NAMALWA (cell line): ENCODE measurements around the gene CCNL2.
A peak's percentile ranks its signal among the peaks of the same experiment; 100 is the strongest.
"Not testable (repeated sequence)": the region's sequence is repeated elsewhere in the genome, so short reads cannot be mapped to it uniquely, and the experiment has no call there.

Experiments used
- DNase-seq: peaks from one replicate; pipeline ENCODE4 v3.0.0-alpha.2; 2015; ENCODE audit warnings: low spot score

CCNL2 gene

DNA sequence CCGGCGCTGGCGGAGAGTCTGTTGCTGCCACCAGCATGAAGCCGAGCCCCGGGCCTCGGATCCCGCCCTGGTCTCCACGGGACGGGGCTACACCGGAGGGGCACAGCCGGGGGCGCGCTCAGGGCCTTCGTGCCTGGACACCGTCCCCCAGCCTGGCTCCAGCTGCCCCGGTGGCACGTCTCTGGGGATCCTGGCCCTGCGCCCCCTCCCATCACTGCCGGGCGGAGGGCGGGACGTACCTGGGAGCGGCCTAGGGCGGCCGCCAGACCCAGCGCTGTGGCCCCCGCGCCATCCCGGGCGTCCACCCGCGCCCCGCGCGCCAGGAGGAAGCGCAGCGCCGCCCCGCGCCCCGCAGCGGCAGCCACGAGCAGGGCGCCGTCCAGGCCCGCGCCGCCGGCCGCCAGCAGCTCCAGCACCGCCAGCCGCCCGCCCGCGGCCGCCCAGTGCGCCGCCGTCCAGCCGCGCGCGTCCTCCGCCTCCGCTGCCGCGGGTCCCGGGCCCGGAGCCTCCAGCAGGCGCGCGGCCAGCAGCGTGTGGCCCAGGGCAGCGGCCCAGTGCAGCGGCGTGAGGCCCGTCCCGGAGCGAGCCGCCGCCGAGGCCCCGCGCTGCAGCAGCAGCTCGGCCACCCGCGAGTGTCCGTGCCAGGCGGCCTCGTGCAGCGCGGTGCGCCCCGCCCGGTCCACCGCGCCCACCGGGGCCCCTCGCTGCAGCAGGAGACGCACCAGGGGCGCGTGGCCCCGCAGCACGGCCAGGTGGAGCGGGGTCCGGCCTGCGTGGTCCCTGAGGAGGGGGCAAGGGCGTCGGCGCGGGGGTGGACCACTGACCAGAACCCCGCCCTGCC, 20.9 kb upstream of the CCNL2 start:
- no peak for DNase-seq

DNA sequence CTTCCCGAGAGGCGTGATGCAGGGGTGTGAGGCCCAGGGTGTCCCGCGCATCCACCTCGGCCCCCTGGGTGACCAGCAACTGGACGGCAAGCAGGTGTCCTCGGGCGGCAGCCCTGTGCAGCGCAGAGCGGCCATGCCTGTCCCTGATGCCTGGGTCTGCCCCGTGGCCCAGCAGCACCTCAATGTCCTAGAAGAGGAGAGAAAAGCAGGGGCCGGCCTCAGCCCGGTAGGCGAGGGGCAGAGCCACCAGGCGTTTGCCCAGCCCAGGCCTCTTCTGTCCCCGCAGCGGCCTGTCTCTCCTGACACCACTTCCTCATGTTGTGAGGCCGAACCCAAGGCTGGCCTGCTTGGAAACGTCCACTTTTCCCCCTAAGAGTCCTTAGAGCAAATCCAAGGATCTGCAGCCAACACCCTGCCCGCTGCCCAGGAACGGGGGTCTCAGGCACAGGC, 20.3 kb upstream of the CCNL2 start:
- DNase-seq = no peak

DNA sequence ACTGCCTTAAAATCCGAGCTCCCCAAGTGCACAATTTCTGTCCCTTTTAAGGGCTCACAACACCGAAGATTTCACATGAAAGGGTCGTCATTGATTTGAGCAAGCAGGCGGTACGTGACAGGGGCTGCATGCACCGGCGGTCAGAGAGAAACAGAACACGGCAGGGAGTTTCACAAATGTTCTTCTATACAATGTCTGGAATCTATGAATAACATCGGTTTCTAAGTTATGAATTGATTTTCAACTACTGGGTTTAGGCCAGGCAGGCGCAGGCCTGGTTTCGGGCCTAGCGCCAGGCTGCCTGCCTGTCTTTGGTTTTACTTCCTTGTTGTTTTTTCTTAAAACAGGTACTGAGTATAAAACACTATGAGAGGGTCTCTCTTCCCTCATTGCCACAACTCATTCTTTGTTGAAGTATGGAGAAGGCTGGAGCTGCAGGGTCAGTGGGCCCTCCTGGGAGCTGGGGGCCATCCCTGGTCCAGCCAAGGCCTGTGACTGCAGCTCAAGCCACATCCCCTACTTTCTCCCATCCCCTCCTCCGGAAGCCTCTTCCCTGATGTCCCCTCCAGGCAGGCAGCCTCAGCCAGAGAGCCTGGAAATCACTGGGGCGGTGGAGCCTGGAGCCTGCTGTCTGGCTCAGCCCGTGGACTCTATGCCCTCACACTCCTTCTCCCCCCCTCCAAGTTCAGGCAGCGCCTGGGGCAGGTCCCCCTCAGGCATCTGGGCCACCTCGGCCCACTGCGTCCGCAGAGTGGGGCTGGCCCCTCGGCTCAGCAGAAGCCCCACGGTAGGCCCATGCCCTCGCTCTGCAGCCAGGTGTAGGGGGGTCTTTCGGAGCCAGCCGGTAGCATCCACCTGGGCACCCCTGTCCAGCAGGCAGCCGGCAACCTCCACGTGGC, 19.6 kb upstream of the CCNL2 start:
- no peak for DNase-seq

DNA sequence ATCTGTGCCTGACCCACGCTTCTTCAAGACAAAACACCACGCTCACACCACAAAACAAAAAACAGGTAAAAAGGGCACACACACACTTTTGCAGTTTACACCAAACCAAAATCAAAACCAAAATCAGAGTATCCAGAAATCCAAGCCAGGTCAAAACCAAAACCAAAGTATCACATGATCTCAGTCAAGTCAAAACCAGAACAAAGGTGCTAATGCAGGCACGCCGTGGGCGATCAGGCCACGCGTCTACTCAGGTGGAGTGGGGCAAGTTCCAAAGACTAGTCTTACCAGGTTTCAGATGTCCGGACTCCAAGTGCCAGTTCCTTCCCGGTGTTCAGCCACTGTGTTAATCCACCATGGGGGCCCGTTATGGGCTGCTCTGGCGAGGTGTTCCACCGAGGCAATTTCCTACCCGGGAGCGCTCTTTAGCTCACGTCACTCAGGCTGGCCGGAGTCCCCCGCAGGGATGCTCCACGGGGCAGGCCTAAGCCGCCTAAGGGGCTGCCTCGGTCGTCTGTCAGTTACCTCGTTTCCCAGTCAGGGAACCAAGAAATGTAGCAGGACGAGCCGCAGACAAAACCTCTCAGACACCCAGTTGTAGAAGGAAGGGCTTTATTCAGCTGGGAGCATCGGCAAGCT, 18.8 kb upstream of the CCNL2 start:
- DNase-seq = not testable (repeated sequence)

DNA sequence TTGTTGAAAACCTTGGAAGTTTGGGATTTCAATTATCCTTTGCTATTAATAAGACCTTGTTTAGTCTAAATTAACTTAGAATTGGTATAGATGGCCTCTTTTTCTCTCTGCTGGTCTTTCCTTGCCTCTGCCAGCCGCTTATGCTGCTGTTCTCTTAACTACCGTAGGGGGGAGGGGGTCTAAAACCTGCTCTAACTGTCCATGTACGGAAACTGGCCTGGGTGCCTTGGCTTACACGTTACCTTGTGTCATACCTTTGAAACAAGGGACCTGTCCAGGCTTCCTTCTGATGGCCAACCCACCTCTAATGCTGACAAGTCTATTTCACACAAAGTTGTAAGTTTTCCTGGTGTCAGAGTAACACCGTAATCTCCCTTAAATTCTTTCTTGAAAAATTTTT, 18.3 kb upstream of the CCNL2 start:
- not testable (repeated sequence) for DNase-seq

DNA sequence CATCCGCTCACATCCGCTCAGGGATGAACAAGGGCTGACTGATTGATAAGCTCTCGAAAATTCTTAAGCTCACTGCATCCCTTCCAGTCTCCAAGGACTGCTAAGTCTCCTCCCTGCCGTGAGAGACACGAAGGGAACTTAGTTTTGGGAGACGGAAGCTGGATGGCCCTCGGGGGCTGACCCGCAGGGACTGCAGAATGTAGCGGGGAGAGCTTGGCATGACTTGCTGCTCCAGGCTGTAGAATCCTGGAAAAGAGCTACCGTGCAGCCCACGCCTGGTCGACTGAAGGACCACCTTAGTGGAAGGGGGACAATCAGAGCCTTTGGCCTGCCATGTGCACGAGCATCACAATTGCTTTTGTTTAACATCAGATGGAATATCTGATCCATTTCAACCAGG, 16.6 kb upstream of the CCNL2 start:
- DNase-seq = no peak

DNA sequence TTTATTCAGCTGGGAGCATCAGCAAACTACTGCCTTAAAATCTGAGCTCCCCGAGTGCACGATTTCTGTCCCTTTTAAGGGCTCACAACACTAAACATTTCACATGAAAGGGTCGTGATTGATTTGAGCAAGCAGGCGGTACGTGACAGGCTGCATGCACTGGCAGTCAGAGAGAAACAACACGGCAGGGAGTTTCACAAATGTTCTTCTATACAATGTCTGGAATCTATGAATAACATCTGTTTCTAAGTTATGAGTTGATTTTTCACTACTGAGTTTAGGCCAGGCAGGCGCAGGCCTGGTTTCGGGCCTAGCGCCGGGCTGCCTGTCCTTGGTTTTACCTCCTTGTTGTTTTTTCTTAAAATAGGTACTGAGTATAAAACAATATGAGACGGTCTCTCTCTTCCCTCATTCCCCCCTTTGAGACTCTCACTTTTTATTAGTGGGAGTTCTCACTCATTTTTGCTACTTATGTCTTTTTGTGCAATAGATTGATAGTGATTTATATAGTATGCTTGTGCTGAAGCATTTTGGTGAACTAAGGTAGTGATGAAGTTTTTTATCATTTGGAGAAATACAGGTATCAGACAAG, 13.3 kb upstream of the CCNL2 start:
- not testable (repeated sequence) for DNase-seq

DNA sequence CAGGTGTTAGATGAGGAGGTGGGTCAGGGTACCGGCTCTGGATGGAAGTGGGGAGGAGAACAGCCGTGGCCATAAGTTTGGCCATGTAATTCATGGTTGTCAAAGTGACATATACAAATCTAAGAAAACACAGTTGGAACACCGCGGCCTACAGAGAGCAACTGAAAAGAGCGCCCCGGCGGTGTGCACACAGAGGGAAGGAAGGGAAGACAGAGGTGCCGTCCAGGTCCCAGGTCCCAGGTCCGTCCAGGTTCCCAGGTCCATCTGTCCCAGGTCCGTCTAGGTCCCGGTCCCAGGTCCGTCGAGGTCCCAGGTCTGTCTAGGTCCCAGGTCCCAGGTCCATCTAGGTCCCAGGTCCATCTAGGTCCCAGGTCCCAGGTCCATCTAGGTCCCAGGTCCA, 12.5 kb upstream of the CCNL2 start:
- no peak for DNase-seq

DNA sequence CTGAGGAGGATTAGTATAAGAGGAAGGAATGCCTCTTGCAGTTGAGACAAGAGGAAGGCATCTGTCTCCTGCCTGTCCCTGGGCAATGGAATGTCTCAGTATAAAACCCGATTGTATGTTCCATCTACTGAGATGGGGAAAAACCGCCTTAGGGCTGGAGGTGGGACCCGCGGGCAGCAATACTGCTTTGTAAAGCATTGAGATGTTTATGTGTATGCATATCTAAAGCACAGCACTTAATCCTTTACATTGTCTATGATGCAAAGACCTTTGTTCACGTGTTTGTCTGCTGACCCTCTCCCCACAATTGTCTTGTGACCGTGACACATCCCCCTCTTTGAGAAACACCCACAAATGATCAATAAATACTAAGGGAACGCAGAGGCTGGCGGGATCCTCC, 11.1 kb upstream of the CCNL2 start:
- not testable (repeated sequence) for DNase-seq

DNA sequence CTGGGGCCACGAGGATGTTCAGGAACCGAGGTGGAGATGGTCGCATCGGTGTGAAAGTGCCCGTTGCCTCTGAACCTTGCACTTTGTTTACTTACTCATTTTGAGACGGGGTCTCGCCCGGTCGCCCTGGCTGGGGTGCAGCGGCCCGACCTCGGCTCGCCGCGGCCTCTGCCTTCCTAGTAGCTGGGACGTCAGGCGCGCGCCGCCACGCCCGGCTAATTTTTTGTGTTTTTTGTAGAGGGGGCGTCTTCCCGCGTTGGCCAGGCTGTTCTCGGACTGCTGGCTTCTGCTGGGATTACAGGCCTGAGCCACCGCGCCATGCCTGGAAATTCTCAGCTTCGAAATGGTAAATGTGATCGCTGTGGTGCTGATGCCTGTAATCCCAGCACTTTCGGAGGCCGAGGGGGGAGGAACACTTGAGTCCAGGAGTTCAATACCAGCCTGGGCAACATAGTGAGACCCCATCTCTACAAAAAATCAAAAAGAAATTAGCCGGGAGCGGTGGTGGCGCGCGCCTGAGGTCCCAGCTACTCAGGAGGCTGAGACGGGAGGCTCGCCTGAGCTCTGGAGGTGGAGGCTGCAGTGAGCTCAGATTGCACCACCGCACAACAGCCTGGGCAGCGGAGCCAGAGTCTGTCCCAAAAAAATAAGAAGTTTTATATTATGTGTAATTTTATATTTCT, 8.6 kb upstream of the CCNL2 start:
- DNase-seq = peak; percentile 83

DNA sequence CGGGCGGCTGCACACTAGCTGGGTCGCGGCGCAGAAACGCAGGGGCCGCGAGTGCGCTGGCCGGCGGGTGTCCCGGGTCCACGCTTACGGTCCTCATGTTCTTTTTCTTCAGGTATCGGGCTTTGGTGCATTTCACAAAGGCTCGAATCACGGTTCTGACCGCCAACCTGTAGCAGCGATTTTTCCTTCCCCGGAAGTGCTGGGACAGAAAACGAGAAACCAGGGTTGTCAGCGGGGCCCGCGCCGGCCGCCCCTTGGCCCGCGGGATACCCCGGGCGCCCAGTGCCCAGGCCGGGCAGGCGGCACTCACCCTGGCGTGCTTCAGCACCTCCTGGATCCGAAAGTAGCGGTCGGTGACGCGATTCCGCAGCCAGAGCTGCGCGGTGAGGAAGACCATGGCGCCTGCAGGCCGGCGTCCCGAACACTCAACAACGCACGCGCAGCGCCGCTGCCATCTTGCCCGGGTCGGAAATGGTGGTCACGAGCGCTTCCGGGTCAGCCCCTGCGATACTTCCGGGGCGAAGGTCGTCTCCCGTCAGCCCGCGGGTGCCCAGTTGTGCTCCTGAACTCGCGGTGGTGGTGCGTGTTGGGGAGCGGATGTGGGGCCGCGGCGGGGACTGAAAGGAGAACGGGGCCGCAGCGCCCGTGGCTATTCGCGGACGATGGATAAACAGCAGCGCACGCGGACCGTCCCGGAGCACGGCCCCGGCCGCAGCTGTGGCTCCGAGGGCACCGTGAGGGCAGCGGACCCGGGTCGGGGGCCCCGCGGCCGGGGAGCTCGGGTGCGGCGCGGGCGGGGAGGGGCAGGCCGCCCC, 7.9 kb upstream of the CCNL2 start, which contains the start of gene MRPL20:
MRPL20 (minus strand) TSS at position 473 of the 815 bp plus-strand sequence; CDS start at position 397, 76 bp downstream.
- DNase-seq = peak; percentile 98

DNA sequence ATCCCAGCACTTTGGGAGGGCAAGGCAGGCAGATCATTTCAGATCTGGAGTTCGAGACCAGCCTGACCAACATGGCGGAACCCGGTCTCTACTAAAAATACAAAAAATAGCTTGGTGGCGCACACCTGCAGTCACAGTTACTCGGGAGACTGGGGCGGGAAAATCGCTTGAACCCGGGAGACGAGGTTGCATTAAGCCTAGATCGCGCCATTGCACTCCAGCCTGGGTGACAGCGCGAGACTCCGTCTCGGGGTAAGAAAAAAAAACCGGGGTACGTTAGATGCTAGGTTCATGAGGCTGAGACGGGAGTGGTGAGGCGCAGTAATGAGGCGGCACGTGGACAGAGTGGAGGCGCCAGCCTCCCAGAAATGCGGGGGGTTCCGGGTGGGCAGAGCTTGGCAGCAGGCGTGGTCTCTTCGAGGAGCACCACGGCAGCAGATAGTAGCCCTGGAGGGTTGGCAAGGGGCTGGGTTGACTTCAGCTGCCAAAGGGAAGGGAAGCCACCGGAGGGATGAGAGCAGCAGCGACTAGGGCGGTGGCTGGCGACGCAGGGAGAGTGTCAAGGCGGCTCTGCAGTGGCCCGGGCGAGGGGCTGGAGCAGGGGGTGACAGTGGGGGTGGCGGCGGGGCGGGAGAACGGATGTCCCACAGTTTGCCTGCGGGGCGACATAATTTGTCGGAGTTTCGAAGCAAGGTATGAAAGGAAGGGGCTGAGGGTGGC, 7.1 kb upstream of the CCNL2 start:
- DNase-seq = no peak

DNA sequence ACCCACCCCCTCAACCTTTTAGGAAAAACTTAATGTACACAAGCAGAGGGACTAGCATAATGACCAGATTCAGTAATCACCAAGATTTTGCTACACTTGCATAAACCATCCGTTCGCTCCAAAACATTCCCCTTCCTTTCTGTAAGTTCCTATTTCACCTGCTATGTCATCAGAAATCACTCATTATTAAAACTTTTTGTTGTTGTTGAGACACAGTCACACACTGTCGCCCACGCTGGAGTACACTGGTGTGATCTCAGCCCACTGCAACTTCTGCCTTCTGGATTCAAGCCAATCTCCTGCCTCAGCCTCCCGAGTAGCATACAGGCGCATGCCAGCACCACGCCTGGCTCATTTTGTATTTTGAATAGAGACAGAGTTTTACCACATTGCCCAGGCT, 4.5 kb upstream of the CCNL2 start:
- DNase-seq = no peak

DNA sequence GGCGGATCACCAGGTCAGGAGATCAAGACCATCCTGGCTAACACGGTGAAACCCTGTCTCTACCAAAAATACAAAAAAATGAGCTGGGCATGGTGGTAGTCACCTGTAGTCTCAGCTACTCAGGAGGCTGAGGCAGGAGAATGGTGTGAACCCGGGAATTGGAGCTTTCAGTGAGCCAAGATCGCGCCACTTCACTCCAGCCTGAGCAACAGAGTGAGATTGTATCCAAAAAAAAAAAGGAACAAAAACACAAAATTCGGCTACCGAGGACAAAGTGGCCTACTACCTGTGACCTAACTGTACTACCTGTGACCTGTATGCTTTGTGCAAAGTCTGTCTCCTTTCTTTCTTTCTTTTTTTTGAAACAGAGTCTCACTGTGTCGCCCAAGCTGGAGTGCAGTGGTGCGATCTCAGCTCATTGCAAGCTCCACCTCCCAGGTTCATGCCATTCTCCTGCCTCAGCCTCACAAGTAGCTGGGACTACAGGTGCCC, 3.8 kb upstream of the CCNL2 start:
- DNase-seq = not testable (repeated sequence)

DNA sequence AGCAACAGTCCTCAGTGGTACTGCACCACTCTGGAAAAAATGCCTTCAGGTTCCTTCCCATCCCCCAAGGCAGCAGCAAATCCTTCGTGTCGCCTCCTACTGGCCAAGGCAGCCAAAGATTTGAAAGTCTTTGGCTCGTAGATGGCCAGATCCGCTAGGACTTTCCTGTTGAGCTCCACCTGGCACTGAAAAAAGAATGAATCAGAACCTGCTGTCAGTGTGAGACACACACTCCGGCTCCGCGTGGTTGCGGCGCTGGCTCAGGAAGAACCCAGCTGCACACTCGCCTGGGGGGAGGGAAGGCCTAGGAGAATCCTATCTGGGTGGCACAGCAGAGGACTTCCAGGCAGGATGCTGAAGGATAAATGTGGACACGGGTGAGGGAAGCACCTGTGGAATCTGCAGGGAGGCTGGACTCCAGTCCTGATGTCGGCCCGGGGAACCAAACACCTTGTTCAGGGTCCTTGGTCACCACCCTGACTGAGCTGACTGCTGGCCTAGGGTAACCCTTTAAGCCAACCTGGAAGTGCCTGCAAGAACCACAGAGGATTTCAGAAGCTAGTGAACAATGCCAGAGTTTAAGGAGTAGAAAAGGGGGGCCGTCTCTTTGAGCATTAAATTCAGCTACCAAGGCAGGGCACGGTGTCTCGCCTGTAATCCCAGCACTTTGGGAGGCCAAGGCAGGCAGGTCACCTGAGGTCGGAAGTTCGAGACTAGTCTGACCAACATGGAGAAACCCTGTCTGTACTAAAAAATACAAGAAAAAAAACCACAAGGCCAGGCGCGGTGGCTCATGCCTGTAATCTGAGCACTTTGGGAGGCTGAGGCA, 3.2 kb upstream of the CCNL2 start:
- peak; percentile 75 for DNase-seq

DNA sequence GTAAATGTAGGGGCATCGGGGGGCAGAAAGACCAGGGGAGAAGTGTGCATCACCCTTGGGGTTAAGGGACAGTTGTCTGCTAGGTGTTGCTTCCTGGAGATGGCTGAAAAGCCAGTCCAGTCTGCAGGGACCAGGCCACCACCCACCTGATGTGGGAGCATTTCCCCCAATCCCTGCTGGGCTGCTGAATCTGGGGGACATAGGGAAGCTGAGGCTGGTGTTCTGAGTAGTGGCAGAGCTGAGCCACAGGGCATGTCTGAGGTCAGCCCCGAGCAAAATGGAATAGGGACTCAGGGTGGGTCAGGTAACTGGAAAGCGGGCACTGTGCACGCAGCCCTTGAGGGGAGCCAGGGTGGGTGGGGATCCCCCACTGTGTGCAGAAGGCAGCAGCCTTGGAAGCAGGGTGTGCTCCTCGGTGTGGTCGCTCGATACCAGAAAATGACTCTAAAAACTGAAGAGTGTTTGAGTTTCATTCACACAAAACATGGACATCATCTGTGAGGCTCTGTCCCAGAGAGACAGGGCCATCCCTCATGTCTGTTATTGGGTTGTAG, 2.4 kb upstream of the CCNL2 start:
- DNase-seq = no peak

DNA sequence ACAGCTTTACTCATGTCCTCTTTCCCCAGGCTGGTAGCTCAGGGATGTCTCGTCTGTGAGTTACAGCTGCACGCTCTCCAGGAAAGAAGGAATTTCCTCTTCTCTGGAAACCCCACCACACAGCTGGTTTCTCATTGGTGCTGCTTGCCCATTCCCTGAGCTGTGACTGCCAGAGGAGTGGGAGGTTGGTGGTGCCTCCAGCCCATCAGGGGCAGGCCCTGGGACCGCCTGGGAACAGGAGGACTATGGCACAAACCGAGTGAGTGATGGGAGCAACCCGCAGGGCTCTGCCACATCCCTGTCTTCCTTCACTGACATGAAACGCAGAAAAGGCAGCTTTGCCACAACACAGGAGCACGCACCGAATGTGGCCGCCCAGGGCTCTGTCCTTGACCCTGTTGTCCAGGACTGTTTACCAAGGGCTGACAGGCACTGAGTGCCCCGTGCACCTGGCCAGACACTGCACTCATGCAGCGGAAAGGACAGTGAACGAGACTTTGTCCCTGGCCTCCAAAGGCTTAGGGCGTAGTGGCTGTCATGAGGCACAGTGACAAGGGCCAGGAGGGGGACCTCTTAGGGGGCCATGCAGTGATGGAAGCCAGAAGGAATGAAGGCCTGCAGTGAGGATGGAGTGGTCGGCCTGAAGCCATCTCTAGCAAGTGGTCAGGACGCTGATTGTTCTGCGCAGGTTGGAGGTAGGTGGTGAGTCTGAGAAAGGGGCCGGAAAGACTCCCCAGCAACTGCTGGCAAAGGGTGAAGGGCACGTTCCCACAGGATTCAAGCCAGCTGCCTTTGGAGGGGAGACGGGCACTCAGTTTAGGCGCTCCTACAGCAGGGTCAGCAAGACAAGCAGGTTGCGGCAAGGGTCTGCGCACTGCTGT, 1.7 kb upstream of the CCNL2 start:
- no peak for DNase-seq
